ENCODE measurements around the gene EDDM13. TPM values are rescaled to one million over a fixed set of nuclear protein-coding genes. Genes with fewer than 3 reads are reported as not detected.

Gene EDDM13
- total RNA-seq, 6 experiments from 2014 or later: not detected

DNA sequence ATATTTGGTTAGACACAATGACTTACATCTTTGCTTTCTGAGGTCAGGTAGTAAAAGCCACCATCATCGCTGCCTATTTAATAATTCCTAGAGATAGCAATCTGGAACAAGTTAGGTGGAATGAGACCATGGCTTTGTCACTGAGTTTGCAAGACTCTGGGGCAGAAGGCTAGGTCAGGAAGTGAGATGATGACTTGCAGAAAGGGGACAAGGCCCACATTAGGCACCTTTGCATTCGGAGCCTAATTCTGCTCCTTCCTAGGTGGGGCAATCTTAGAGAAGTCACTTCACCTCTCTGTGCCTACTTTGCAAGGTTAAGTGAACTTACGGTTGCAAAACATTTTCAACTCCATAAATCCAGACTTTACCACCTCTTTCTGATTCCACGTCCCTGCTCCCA, 10.3 kb downstream of the EDDM13 start:
- TF ChIP-seq, protein P1, sequence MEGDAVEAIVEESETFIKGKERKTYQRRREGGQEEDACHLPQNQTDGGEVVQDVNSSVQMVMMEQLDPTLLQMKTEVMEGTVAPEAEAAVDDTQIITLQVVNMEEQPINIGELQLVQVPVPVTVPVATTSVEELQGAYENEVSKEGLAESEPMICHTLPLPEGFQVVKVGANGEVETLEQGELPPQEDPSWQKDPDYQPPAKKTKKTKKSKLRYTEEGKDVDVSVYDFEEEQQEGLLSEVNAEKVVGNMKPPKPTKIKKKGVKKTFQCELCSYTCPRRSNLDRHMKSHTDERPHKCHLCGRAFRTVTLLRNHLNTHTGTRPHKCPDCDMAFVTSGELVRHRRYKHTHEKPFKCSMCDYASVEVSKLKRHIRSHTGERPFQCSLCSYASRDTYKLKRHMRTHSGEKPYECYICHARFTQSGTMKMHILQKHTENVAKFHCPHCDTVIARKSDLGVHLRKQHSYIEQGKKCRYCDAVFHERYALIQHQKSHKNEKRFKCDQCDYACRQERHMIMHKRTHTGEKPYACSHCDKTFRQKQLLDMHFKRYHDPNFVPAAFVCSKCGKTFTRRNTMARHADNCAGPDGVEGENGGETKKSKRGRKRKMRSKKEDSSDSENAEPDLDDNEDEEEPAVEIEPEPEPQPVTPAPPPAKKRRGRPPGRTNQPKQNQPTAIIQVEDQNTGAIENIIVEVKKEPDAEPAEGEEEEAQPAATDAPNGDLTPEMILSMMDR (IDR thresholded peaks at IDR 0.05): no peak
- no peaks in the 10 kb centered on the region for H3K27me3 Mint-ChIP-seq (ENCODE audit: insufficient read depth)
- peaks cover 13% of the 10 kb centered on the region; the same call in 1 of the 2 replicates for H3K36me3 Mint-ChIP-seq (ENCODE audit: low read depth)
- H3K27ac Mint-ChIP-seq: no peak overlapping the region
- no peak overlapping the region for H3K4me3 Mint-ChIP-seq
- H3K4me1 Mint-ChIP-seq (ENCODE audit: low read depth): no peaks in the 10 kb centered on the region
- no peak for DNase-seq
- no peaks in the 10 kb centered on the region for H3K9me3 Mint-ChIP-seq

DNA sequence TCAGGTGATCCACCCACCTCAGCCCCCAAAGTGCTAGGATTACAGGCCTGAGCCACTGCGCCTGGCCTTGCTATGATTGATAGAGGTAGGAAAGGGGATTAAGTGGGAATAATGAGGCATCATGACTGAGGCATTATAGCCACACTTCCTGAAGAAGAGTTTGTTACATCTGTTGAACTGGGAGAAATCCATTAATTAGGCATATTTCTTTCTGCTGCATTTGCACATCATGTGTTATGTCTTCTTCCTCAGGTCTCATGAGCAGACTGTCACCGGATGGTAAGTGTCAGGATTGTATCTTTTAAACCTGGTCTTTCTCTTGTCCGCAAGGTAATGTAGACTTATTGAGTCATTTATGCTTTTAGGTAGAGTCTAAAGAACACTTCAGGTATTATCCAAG, 12.2 kb downstream of the EDDM13 start:
- Mint-ChIP-seq H3K4me1 (ENCODE audit: low read depth) (no peaks in the 10 kb centered on the region), H3K4me3 (no peak overlapping the region), H3K27me3 (ENCODE audit: insufficient read depth) (no peaks in the 10 kb centered on the region; the same call in 1 of the 2 replicates), H3K27ac (no peak overlapping the region), H3K9me3 (no peaks in the 10 kb centered on the region; the same call in 1 of the 2 replicates), H3K36me3 (ENCODE audit: low read depth) (peaks cover 28% of the 10 kb centered on the region)
- TF ChIP-seq, protein P1 (IDR thresholded peaks at IDR 0.05): no peak
- no peak for DNase-seq

DNA sequence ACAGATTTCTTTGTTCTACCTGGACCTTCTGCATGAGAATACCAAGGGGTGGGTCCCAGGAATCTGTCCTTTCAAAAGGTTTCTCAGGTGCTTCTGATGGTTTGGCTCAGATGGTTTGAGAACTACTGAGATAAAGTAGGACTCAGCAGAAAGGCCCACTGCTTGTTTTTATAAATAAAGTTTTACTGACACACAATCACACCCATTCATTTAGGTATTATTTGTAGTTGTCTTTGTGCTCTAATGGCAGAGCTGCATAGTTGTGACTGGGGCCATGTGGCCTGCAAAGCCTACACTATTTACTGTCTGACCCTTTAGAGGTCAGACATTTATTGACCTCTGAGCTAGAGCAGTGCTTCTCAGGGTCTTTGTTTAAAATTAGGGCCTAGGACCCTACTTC, 17.6 kb downstream of the EDDM13 start:
- no peak for DNase-seq
- TF ChIP-seq, protein P1 (IDR thresholded peaks at IDR 0.05): no peak
- Mint-ChIP-seq H3K4me1 (ENCODE audit: low read depth) (no peaks in the 10 kb centered on the region), H3K4me3 (no peak overlapping the region), H3K9me3 (peaks cover 7% of the 10 kb centered on the region; the same call in 1 of the 2 replicates), H3K36me3 (ENCODE audit: low read depth) (peaks cover 54% of the 10 kb centered on the region), H3K27me3 (ENCODE audit: insufficient read depth) (no peaks in the 10 kb centered on the region; the same call in 1 of the 2 replicates), H3K27ac (no peak overlapping the region)

DNA sequence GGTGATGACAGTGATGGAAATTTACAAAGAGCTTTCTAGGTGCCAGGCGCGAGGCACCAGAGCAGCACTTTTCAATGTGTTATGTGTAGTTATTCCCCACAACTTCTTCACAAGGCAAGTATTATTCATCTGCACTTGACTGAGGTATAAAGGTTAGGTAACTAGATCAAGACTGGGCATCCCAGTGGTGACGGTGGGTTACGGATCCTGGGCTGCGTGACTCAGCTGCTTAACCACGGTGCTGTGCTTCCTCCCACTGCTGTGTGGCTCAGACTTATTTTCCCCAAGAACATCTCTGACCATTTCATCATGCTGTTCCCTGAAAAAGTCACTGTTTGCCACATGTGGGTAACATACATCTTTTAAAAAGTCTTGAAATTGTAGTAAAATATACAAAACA, 19.3 kb downstream of the EDDM13 start:
- TF ChIP-seq, protein P1 (IDR thresholded peaks at IDR 0.05): no peak
- no peak overlapping the region for H3K4me3 Mint-ChIP-seq
- H3K4me1 Mint-ChIP-seq (ENCODE audit: low read depth): no peaks in the 10 kb centered on the region
- peaks cover 7% of the 10 kb centered on the region; the same call in 1 of the 2 replicates for H3K9me3 Mint-ChIP-seq
- H3K36me3 Mint-ChIP-seq (ENCODE audit: low read depth): peaks cover 63% of the 10 kb centered on the region
- no peak for DNase-seq
- H3K27me3 Mint-ChIP-seq (ENCODE audit: insufficient read depth): no peaks in the 10 kb centered on the region; the same call in 1 of the 2 replicates
- no peak overlapping the region for H3K27ac Mint-ChIP-seq

DNA sequence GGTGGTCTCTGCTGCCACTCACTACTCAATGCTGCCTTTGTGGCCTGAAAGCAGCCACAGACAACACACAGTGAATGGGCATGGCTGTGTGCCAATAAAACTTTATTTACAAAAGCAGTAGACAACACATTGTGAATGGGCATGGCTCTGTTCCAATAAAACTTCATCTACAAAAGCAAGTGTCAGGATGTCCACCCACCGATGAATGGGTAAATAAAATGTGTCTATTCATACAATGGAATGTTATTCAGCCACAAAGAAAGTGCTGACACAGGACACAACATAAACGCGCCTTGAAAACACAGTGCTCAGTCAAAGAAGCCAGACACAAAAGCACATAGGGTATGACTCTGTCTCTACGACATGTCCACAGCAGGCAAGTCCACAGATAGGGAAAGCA, 22.0 kb downstream of the EDDM13 start:
- no peak for DNase-seq

More for the DNA sequence above, 22.0 kb downstream of the EDDM13 start:
- TF ChIP-seq, protein P1 (IDR thresholded peaks at IDR 0.05): no peak
- Mint-ChIP-seq H3K27ac (no peak overlapping the region), H3K9me3 (peaks cover 7% of the 10 kb centered on the region; the same call in 1 of the 2 replicates), H3K4me1 (ENCODE audit: low read depth) (no peaks in the 10 kb centered on the region), H3K4me3 (no peak overlapping the region), H3K27me3 (ENCODE audit: insufficient read depth) (no peaks in the 10 kb centered on the region; the same call in 1 of the 2 replicates), H3K36me3 (ENCODE audit: low read depth) (peaks cover 55% of the 10 kb centered on the region)
